Uterus (tissue), 2 donors: ENCODE measurements around the gene ERC2.

Source experiments
- POLR2A ChIP-seq, 2 donors: fragments of 450-650 bp; IDR thresholded peaks; one replicate each; pipeline ENCODE4 v1.6.1; 2016; ENCODE audit warnings: antibody characterized with exemption in 2 of 2, mild to moderate bottlenecking in 1 of 2, moderate library complexity in 1 of 2
- TF ChIP-seq, protein P1 (sequence below), 4 experiments: fragments of 200-600 bp in 2 of 4; fragments of 450-650 bp in 2 of 4; sonication (generic) in 2 of 4; IDR thresholded peaks; one replicate each; pipeline ENCODE4 v1.5.1; 2016 to 2019; ENCODE audit warnings: antibody characterized with exemption in 4 of 4, mild to moderate bottlenecking in 2 of 4, moderate library complexity in 1 of 4

GRCh38 chr3:55647670-55648069 lies 820.6 kb downstream of the ERC2 start:
- TF ChIP-seq, protein P1, sequence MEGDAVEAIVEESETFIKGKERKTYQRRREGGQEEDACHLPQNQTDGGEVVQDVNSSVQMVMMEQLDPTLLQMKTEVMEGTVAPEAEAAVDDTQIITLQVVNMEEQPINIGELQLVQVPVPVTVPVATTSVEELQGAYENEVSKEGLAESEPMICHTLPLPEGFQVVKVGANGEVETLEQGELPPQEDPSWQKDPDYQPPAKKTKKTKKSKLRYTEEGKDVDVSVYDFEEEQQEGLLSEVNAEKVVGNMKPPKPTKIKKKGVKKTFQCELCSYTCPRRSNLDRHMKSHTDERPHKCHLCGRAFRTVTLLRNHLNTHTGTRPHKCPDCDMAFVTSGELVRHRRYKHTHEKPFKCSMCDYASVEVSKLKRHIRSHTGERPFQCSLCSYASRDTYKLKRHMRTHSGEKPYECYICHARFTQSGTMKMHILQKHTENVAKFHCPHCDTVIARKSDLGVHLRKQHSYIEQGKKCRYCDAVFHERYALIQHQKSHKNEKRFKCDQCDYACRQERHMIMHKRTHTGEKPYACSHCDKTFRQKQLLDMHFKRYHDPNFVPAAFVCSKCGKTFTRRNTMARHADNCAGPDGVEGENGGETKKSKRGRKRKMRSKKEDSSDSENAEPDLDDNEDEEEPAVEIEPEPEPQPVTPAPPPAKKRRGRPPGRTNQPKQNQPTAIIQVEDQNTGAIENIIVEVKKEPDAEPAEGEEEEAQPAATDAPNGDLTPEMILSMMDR (IDR thresholded peaks at IDR 0.05), result no peak
- no peak for TF ChIP-seq POLR2A (IDR thresholded peaks at IDR 0.05)
